DMS114 treated with DMSO at 0.1 percent for 48 hours (cell line): ENCODE measurements around the gene ACY1.

Experiments
- DNase-seq: peaks from one replicate; lab custom pipeline; 2025; ENCODE audit not compliant: unreplicated experiment; lab: John Stamatoyannopoulos, UW

Gene ACY1

DNA sequence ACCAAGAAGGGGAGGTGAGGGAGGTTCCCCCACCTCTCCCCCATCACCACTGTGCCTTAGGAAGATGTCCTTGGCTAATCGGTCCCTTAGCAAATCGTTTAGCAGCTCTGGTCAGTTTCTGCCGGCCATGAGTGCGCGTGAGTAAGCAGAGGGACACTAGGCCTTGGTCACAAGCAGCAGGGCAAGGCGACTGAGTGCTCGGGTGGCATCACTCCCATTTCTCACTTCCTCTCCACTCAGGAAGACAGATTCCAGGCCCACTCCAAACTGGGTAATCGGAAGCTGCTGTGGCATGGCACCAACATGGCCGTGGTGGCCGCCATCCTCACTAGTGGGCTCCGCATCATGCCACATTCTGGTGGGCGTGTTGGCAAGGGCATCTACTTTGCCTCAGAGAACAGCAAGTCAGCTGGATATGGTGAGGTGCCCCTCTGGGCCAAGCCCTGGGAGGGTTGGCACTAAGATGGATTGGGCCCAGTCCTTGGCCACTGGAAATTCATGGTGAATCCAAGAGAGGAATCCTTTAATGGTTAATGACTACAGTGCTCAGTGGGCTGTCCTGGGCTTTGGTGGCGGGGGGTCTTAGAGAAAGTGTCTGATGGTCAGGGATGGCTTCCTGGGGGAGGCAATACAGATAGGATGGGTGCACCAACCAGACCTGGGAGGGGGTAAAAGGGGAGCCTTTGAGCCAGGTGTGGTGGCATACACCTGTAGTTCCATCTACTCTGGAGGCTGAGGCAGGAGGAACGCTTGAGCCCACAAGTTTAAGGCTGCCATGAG is 37.2 kb upstream of the ACY1 start:
- DNase-seq: no peak

DNA sequence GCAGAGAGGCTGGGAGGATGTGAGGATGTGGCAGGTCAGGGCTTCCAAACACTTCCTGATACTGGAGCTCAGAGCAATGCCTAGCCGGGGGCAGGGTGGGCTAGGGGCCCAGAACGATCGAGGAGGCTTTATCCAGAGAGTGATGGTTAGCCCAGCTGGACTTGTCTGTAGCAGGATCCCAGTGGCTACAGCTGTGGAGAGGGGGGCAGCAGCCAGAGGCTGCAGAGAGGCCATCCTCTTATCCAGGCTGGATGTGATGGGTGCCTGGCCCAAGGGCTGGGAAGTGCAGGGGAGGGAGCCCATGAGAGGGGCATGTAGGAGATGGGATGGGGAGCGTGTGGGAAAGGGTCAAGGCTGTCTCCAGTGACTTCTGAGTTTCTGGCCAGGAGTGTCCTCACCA is 36.5 kb upstream of the ACY1 start:
- DNase-seq: no peak

DNA sequence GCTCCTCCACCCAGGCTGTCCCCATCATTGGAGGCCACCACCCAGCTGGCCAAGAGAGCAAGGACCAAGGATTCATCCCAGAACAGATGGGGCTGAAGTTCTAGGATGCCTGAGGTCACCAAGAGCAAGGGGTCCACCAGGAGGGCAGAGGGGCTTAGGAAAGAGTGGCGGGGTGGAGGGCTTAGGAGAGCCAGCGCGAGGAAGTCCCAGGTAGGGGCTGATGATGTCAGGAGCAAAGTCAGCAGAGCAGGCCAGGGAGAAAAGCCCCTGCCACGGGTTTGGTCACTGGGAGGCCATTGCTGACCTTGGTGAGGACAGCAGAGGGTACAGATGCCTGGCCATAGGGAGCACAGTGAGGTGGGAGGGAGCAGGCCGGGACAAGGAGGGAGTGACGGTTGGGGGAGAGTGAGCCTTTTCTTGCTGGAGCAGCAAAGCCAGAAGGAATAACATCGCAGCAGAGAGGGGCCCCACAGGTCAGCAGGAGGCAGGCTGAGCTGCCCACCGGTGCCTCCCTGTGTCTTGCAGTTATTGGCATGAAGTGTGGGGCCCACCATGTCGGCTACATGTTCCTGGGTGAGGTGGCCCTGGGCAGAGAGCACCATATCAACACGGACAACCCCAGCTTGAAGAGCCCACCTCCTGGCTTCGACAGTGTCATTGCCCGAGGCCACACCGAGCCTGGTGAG is 36.0 kb upstream of the ACY1 start:
- DNase-seq: no peak

DNA sequence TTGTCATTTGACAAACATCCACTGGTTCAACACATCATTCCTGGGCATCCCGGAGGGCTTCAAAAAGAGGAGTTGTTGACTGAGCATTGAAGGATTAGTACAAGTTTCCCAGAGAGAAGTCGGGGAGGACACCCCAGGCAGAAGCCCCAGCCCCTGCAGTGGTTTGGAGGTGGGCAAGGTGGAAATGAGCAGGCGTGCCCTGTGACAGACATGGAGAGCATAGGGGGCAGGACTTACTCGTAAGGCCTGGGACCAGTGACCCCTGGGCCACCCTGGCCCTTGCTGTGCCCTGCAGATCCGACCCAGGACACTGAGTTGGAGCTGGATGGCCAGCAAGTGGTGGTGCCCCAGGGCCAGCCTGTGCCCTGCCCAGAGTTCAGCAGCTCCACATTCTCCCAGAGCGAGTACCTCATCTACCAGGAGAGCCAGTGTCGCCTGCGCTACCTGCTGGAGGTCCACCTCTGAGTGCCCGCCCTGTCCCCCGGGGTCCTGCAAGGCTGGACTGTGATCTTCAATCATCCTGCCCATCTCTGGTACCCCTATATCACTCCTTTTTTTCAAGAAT is 35.2 kb upstream of the ACY1 start:
- no peak for DNase-seq

DNA sequence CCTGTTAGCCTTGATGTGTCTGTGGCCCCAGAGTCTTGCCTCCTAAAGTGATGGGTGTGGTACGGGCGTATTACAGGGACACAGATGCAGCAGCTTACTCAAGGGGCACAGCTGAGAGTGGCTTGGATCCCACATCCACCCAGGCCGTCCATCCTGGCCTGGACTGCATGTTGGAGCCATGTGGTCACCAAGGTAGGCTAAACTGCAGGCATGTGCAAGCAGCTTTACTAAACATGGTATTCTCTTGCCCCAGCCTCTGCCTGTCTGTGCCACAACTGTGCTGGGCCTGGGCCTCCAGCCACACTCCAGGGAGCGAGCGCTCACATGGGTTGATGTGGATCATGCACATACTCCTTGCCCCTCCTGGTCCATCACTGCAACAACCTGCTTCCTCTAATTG is 34.2 kb upstream of the ACY1 start:
- DNase-seq: no peak

DNA sequence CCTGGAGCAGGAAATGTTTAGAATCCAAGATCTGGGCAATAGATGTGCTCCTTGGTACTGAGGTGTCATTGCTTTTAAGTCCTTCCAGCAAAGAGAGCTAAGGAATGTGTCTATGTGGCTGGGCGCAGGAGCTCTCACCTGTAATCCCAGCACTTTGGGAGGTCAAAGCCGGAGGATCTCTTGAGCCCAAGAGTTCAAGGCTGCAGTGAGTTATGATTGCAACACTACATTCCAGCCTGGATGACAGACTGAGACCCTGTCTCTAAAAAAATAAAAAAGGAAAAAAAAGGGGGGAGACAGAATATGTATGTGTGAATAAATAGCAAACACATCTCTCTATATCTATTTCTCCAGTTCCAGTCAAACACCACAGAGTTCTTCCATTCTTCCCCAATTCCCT is 32.4 kb upstream of the ACY1 start:
- no peak for DNase-seq

DNA sequence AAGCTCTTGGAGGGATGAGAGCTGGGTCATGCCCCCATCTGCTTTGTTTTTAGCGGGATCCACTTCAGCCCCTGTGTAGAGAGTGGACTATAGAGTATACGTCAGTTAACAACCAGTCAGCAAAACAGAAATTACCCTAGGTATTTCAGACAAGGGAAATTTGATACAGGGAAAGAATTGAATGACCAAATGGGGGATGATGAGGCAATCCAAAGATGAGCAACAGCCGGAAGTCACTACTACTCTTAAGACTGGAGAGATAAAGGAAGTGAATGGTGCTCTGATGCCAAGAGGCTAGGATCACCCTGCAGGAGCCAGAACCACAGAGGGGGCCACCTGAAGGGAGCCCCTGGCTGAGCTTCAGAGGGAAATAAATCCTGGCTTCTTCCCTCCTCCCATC is 29.9 kb upstream of the ACY1 start:
- no peak for DNase-seq

DNA sequence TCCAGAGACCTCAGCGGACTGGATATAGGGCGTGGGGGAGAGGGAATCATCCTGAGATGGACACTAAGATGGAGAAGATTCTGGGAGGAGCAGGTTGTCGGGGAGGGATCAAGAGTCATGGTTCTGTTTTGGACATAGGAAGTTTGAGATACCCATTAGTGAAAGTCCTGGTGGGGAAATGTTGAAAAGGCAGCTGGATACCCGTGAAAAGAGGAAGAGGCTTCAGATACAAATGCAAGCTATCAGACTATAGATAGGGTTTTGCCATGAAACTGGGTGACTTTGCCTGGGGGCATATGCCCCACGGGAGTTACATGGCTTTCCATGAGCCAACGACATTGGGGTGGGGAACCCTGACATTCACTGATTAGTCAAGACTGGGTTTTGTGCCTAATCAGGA is 29.2 kb upstream of the ACY1 start:
- DNase-seq: no peak

DNA sequence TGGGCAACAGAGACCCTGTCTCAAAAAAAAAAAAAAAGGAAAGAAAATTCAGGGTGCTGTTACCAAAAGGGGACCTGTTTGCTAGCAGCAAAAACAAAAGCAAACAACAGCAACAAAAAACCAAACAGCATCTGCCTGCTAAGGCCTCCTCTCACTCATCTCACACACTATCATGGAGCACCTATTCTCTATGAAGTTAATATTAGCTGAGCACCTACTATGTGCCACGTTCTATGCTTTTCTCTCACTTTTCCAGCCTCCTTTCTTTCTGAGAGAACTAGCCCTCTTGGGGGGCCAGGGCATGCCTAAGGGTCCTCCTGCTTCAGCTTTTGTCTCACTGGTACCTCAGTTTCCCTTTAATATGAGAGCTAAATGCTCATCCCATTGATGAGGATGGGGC is 28.6 kb upstream of the ACY1 start:
- DNase-seq: no peak

DNA sequence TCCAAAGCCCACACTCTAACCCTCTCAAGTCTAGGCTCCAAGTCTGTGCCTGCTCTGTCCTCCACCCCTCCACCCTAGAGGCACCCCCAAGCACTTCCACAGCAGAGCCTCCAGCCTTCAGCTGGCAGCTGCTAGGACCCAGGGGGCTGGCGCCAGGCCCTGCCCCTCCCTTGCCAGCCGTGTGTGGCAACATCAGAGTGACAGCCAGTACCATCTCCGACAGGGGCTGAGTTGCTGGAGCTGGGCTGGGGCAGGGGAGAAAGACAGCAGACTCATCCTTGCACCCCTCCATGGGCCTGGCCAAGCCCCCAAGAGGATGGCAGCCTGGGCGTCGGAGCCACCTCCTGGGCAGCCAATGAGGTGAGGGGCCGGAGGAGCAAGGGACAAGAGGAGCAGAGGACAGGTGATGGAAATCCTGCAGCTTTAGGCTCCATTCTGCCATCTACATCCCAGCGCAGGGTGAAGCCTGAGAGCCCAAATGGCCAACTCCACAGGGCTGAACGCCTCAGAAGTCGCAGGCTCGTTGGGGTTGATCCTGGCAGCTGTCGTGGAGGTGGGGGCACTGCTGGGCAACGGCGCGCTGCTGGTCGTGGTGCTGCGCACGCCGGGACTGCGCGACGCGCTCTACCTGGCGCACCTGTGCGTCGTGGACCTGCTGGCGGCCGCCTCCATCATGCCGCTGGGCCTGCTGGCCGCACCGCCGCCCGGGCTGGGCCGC is 28.0 kb upstream of the ACY1 start, which contains the start of gene GPR62:
GPR62 (plus strand) TSS at position 207 of the 718 bp plus-strand sequence; CDS start at position 479, 272 bp downstream.
- DNase-seq: no peak

DNA sequence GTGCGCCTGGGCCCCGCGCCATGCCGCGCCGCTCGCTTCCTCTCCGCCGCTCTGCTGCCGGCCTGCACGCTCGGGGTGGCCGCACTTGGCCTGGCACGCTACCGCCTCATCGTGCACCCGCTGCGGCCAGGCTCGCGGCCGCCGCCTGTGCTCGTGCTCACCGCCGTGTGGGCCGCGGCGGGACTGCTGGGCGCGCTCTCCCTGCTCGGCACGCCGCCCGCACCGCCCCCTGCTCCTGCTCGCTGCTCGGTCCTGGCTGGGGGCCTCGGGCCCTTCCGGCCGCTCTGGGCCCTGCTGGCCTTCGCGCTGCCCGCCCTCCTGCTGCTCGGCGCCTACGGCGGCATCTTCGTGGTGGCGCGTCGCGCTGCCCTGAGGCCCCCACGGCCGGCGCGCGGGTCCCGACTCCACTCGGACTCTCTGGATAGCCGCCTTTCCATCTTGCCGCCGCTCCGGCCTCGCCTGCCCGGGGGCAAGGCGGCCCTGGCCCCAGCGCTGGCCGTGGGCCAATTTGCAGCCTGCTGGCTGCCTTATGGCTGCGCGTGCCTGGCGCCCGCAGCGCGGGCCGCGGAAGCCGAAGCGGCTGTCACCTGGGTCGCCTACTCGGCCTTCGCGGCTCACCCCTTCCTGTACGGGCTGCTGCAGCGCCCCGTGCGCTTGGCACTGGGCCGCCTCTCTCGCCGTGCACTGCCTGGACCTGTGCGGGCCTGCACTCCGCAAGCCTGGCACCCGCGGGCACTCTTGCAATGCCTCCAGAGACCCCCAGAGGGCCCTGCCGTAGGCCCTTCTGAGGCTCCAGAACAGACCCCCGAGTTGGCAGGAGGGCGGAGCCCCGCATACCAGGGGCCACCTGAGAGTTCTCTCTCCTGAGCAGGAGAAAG is 27.2 kb upstream of the ACY1 start:
- DNase-seq: no peak

DNA sequence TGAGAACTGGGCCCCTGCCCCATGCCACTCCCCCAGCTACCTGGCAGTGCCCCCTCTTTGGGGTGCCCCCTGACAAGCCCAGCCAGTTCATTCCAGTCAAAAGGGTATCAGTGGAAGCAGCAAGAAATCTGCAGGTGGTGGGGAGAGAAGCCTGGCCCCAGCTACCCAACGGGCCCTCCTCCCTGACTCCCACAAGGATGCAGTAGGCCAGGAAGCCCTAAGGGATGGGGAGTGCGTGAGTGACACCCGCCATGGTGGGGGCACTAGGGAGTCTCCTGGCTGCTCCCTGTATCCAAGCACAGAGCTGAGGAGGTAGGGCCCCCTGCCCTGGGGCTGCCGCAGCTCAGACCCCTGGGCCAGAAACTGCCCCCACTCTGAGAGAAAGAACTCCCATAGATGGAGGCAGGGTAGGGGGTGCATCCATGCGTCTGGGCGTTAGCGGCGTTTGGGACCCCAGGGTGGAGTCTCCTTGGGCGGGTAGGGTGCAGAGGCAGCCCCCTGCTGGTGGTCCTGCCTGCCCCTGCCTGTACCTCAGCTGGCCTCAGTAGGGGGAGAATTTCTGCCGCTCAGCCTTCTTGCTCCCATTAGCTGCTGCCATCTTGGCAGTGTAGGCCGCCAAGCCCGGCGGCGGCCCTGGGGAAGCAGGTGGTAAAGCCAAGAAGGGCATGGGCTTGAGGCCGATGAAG is 25.7 kb upstream of the ACY1 start:
- no peak for DNase-seq

DNA sequence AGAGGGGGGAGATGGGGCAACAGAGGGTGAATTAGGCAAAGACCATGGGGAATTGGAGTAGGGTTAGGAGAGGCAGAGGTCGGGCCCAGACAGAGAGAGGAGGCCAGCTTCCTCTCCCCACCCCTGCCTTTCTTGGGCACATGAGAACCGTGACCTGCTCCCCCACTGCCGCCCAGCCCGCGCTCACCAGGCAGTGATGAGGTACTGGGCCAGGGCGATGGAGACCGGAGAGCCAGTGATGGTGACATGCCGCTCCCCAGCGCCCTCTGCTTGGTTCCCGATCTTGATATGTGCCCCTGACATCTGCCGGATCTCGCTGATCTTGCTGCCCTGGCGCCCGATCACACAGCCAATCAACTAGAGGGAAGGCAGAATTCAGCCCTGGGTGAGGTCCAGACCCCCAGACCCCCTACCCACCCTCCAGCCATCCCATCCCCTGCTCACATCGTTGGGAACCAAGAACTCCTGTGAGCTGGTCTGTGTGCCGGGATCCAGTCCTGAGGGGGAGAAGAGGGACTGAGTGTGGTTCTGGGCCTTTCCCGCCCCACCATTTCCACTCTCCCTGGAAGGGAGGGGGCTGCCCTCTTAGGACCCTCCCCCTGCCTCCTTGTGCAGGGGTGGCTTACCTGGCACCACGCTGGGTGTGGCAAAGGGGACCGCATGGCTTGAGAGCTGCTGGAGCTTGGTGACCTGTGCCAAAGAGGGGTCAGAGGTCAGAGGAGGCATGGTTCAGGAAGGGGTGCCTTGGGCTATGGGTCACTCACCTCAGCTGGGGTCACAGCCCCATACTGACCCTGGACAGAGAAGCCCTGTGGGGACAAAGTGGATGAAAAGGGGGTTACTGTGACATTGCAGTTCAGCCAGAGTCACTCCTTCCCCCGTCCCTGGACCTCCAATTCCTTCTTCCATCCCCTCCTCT is 24.5 kb upstream of the ACY1 start:
- no peak for DNase-seq

DNA sequence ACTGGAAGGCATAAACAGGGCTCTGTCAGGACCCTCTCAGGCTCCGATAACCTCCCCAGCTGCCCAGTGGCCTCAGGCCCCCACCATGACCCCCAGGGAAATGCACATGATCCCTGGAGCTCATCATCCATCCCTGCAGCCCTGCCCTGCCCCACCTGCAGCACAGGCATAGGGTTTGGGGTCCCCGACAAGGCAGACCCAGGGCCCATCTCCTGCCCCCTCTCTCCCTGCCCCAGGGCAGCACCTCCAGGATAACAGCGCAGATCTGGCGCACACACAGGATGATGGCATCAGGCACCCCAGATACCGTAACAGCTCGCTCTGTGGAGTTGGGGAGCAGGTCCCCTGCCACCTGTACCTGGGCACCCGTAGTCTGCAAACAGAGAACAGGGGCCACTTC is 23.7 kb upstream of the ACY1 start:
- no peak for DNase-seq

DNA sequence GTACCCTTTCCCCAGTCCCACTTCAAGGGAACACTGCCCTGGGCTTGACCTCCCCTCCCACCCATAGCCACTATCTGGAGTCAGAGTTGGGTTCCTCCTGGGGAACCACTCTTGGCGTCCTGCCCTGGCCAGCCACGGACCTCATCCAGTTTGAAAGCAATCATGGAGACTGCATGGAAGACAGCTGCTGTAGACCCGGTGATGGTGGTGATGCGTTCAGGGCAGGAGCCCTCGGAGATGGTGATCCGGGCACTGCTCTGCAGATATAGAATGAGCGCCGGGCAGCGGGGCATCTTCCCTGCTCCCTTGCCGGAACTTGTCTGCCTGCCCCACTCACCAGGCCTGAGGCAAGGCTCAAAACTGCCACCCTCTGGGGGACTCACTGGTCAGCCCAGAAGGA is 22.9 kb upstream of the ACY1 start:
- DNase-seq: no peak

DNA sequence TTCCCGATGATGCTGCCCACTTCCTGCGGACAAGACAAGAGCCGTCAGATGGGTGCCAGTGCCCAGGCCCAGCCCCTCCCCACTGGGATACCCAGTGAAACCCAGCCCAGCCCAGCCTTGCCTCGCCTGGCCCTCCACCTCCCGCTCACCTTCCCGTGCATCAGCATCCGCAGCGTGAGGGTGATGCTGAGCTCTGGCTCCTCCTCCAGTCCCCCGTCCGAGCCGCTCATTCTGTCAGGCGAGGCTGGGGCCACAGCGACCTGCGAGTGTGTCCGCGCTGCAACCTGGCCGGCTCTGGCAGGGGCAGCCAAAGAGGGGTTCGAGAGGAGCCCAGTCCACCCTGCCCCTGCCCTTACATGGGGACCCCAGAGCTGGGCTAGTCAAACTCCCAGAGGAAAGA is 22.3 kb upstream of the ACY1 start:
- no peak for DNase-seq

DNA sequence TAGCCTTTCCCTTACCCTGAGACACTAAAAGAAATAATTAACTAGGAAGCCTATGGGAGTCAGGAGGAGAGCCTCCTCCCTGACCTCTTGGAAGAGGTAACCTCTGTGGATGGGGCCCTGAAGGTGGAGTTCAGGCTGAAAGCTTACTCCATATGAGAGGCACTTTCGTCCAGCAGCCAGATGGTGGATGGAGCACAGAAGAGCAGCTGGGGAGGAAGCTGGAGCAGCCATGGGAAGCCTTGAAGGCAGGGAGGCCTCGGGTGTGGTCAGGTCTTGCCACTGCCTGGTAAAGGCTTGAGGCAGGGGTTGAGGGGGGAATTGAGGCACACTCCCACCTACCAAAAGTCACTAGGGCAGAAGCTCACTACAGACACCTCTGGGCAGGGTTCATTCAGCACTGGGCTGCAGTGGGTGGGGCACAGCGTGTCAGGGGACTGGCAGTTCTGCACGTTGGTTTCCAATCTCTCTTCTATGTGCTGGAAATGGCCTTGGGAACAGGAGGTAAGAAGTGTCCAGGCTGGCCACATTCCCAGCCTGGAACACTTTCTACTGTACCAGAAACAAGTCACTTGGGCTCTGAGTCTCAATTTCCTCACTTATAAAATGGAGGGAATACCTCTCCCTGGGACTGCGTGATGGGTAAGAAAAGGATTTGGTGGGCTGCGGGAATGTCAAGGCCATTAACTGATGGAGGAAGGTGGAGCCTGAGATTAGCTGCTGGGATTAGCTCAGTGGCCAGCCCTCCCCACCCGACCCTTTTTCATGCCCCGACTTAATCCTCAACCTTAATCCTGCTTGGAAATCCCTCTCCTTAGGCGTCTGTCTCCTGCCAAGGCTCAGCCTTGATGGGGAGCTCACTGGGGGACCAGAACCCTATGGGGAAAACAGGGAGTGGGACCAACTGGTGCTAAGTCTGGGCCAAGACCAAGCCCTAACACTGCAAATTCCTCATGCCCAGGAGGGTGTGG is 21.4 kb upstream of the ACY1 start:
- DNase-seq: no peak
